GM18526 (cell line): Measurements from ENCODE around the gene RUSC1.
A peak's percentile ranks its signal among the peaks of the same experiment; 100 is the strongest.

Experiments used
- POLR2A ChIP-seq: IDR thresholded peaks from 3 replicates; pipeline ENCODE4 v1.6.1; 2011; ENCODE audit not compliant: insufficient read length; ENCODE audit errors: extremely low read depth

Gene RUSC1

GRCh38 chr1:155308493-155309422, 11.9 kb upstream of the RUSC1 start, which contains the start of gene FDPS:
Gene FDPS (plus strand): TSS chr1:155308866. CDS start chr1:155309790, 924 bp downstream.
- TF ChIP-seq POLR2A, result peak; percentile 82

GRCh38 chr1:155309423-155310021, 11.2 kb upstream of the RUSC1 start:
- peak; percentile 22 for TF ChIP-seq POLR2A

GRCh38 chr1:155313261-155313660, 7.4 kb upstream of the RUSC1 start:
- TF ChIP-seq POLR2A, result no peak

- TF ChIP-seq POLR2A, result no peak
Measured at GRCh38 chr1:155316922-155317321, 3.8 kb upstream of the RUSC1 start.

GRCh38 chr1:155318082-155318481, 2.6 kb upstream of the RUSC1 start:
- TF ChIP-seq POLR2A, result no peak

- TF ChIP-seq POLR2A, result no peak
Measured at GRCh38 chr1:155319536-155319935, 1.2 kb upstream of the RUSC1 start.

GRCh38 chr1:155320252-155320651, 442 bp upstream of the RUSC1 start:
- no peak for TF ChIP-seq POLR2A

- no peak for TF ChIP-seq POLR2A
Measured at GRCh38 chr1:155321639-155322503, 1.2 kb downstream of the RUSC1 start.

- TF ChIP-seq POLR2A, result no peak
Measured at GRCh38 chr1:155322571-155322952, 1.9 kb downstream of the RUSC1 start.

- TF ChIP-seq POLR2A, result peak; percentile 24
Measured at GRCh38 chr1:155322953-155323728, 2.4 kb downstream of the RUSC1 start.

- no peak for TF ChIP-seq POLR2A
Measured at GRCh38 chr1:155323729-155324036, 3.0 kb downstream of the RUSC1 start.

GRCh38 chr1:155324037-155324716, 3.5 kb downstream of the RUSC1 start:
- peak; percentile 59 for TF ChIP-seq POLR2A

GRCh38 chr1:155324717-155325602, 4.3 kb downstream of the RUSC1 start:
- no peak for TF ChIP-seq POLR2A
